HG03095 (cell line): ENCODE results near the gene FADS3.

Experiments used
- ATAC-seq: cut with Tn5 transposase; IDR thresholded peaks from one replicate; pipeline ENCODE4 v1.9.1; 2021; ENCODE audit warnings: moderate library complexity; ENCODE audit not compliant: unreplicated experiment

Gene FADS3

DNA sequence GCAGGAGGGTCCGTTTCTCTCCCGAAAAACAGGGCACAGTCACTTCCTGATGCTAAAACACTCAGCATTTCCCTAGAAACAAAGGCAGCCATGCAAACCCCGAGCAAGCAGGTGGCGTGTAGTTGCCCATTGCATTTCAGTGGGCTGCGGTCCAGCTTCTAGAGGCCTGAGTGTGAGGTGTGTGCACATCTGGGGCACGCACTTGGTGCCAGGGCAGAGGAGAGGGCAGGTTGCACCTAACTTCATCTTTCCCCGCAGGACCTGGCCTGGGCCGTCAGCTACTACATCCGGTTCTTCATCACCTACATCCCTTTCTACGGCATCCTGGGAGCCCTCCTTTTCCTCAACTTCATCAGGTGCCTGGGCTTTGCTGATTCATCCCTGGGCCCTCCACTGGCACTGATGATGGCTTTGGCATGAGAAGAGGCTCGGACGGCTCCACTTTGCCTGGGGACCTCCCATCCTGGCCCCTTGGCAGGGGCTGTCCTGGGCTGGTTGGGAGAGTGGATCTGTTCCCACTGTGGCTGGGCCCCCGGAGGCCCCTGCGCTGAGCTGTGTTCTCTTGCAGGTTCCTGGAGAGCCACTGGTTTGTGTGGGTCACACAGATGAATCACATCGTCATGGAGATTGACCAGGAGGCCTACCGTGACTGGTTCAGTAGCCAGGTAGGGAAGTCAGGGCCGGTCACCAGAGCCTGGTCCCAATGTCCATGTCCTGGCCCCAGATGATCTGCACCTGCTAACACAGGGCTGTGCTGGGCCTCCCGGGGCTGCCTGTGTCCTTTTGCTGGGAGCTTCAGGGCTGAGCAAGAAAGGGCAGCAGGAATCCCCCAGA, 28.4 kb downstream of the FADS3 start:
- no peak for ATAC-seq

DNA sequence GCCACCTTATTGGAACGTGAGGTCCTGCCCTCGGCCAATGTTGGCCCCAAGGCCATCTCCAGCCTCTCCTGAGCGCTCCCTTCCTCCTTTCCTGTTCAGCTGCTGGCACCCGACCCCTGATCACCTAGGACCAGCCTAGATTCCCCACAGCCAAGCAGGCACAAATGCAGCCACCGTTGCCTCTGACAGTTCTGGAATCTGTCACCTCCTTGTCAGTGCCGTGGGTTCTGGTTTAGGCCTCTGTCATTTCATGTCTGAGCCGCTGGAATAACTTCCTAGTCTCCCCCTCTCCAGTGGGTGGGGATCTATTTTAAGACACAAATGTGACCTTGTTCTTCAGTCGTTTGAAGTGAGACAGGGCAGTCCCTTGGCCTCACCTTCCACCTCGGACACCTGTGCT, 29.7 kb downstream of the FADS3 start:
- ATAC-seq, result no peak

DNA sequence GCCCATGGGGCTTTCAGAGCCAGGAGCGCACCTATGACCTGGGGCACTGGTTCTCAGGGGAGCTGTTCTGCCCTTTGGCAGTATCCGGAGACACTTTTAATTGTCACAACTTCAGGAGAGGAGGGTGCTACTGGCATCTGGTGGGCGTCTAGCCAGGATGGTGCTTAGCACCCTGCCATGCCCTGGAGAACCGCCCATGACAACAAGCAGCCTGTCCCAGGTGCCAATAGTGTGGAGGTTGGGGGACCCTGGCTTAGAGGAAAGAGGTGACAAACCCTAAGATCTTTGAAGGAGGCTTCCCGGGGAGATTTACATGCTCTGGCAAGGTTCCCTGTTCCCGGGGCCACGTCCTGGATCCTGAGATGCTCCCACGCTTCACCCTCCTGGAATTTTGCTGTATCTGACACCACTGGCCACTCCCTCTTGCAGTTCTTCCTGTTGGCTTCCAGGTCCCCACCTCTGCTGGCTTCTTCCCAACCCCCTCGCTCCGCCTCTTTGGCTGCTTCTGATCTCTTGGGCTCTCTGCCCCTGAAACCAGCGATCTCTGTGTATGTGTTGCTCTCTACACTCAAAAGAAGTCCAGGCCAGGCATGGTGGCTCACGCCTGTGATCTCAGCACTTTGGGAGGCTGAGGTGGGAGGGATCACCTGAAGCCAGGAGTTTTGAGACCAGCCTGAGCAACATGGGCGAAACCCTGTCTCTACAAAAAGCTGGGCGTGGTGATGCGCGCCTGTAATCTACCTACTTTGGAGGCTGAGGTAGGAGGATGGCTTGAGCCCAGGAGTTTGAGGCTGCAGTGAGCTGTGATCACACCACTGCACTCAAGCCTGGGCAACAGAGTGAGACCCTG, 31.1 kb downstream of the FADS3 start:
- ATAC-seq, result no peak

DNA sequence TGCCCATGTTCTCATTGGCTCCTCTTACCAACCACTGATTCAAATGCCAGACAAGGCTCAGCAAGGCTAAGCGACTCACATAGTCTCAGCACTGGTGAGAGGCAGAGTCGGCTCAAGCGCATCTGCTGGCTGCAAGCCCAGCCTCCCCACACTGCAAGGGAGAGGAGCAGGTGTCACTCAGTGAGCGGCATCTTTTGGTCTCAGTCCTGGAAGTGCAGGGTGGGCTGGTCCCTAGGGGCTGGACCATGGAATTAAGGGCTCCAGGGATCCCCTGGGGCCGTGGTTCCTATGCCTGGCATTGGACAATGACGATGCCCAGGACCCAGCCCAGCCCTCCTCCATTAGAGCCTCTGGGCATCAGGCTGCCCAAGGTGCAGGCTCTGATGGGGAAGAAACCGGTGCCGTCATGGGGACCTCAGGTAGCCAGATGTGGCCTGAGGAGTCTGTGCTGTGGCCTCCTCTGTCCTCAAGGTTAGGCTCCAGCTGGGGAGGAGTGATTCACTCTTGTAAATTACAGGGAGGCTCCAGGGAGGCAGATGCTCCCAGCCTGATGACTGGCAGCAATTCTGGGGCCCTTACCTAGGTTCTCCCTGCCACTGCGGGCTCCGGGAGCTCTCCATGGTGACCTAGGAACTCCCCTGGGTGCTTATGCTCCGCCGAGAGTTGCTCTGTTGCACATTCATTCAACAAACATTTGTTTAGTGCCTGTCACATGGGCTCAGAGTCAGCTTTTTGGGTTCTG, 35.2 kb downstream of the FADS3 start:
- ATAC-seq, result no peak

DNA sequence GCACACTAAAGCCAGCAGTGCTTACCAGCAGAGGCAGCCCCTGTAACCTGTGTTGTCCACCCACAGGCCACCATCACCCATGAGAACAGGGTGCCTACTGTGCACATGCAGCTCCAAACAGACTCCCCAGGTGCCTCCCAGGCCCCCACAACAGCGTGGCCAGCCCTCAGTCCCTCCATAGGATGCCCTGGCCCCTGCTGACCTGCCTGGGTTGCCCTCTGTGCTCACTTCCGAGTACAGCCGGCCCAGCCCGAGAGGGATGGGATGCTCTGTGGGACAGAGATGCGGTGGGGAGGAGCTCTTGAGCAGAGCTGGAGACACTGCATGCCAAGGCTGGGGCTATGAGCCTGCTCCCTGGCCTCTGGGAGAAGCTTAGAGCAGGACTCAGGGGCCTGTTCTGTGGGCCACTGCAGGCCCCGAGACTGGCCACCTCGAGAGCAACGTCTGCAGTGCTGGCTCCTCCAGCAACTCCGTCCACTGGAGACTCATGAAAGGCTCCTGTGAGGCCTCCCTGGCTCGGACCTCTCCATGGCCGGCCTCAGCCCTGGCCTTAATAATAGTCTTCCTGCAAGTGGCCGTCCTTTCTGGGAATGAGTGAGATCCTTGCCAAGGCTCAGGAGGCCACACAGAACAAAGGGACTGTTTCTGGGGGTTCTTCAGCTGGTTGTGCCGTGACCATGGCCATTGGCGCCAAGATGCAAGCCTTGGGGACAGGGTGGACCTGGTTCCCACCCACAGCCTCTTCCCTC, 36.2 kb downstream of the FADS3 start:
- no peak for ATAC-seq

DNA sequence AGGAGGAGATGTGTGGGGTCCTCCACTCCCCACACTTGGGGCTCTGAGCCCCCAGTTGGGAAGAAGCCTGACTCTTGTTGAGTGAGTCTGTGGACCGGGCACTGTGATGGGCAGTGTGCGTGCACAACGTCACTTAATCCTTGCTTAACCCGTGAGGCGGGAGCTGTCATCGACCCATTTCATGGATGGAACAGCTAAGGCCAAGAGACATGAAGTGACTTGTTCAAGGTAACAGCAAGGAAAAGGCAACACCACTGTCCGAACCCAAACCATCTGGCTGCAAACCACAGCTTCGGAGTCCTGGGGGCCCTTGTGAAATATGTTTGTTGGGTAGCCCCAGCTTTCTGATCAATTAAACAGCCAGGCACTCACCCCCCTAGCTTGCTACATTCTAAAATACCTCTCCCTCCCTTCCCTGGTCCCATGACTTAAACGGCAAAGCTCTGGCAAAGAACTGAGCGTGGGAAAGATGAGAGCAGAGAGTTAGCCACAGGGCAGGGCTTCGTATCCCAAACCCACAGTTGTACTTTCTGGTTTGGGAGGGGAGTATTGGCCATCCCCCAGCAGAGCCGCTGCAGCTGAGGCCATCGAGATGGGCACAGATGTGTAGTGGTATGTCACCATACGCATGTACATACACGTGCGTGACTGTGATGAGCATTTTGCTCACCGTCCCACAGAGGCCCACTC, 37.0 kb downstream of the FADS3 start:
- no peak for ATAC-seq

DNA sequence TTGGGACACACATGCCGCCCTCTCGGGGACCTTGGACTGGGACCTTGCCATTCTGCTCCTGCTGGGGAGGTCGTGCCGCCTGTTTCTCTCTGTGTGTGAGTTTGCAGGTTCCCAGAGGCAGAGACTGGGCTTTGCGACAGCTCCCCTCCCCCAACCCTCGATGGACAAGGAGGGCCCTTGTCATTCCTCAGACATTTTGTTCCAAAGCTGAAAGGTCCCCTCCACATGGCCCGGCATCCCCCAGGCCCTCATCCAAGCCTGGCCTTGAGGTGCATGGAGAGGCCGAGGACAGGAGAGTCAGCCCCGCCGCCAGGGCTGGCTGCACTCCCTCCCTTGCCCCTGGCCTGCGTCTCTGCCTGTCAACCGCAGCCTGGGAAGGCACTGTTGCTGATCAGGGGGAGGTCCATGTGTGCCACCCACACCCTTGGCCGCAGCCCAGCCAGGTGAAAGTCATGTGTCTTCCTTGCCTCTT, 37.6 kb downstream of the FADS3 start:
- no peak for ATAC-seq

DNA sequence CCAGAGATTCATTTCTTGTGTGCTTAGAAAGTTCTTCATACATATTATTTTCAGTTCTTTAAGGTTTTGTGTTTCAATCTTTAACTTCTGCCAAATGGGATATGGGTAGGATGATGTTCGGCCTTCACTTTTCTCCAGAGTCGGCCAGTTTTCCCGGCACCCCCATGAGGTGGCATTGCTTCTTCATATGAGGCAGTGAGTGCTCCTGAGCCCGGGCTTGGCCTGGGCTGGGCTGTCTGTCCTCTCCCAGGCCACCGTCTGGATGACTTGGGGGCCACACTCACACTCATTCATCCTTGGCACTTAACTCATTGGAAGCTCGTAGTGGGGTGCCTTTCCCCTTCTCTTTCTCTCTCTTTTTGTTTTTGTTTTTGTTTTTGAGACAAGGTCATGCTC, 39.4 kb downstream of the FADS3 start:
- ATAC-seq, result no peak

DNA sequence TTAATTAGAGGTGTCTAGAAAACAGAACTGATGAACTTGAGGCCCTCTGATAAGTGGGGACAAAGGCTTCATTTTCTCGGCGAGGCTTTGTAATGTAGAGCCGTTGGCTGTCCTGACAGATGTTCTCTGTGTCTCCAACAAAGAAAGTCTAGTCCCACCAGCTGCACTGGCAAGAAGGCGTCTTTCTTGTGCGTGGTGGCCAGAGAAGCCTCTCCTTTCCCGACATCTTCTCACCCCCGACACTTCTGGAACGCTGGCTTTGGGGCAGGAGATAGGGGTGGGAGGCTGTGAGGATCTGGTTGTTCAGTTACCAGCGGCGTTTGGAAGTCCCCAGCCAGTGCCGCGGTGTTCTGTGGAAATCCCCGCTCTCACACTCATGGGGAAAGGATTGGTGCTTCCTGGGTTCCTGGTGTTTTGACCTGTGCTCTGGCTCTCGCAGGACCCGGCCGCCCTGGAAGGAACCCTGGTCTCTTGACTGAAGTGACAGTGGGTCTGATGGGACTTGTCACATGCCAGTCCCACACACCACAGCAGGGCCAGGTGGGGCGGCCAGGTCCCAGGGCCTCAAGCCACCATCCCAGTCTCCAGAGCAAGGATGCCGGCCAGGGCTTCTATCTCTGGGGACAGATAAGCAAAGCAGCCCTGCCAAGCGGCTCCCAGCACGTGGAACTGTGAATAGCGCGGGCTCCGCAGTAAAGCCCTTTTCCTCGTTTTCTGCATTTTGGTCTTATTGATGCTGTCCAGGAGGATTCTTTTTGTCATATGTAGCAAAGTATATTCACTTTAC, 40.0 kb downstream of the FADS3 start:
- no peak for ATAC-seq

DNA sequence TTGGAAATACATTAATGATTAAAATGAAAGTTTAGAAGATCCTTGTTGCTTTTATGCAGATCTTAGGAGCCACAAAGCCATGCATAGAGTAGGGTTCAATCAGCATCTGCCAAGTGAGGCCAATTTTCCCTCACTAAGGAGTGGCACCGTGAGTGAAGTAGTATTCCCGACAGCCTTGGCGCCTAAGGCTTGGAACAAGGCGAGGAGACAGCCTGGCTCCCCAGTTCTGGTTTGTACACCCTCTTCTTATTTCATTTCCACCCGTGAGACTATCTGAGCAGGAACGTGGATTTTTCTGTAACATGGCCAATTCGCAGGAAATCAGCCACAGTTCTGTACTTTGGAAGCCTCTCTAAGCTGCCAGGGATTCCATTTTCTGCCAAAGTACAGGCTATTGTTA, 40.7 kb downstream of the FADS3 start:
- no peak for ATAC-seq

DNA sequence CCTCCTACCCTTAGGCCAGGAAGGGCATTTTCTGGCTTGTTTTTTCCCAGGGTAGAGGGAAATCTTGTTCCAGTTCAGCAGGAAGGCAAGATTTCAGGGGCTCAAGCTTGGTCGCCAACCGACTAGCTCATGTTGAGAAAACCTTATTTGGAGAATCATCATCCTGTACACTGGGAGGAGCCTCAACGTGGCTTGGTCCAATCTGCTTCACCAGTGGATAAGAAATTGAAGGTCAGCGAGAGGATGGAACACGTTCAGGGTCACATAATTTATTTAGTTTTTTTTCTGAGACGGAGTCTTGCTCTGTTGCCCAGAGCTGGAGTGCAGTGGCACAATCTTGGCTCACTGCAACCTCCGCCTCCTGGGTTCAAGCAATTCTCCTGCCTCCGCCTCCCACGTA, 42.7 kb downstream of the FADS3 start:
- no peak for ATAC-seq

DNA sequence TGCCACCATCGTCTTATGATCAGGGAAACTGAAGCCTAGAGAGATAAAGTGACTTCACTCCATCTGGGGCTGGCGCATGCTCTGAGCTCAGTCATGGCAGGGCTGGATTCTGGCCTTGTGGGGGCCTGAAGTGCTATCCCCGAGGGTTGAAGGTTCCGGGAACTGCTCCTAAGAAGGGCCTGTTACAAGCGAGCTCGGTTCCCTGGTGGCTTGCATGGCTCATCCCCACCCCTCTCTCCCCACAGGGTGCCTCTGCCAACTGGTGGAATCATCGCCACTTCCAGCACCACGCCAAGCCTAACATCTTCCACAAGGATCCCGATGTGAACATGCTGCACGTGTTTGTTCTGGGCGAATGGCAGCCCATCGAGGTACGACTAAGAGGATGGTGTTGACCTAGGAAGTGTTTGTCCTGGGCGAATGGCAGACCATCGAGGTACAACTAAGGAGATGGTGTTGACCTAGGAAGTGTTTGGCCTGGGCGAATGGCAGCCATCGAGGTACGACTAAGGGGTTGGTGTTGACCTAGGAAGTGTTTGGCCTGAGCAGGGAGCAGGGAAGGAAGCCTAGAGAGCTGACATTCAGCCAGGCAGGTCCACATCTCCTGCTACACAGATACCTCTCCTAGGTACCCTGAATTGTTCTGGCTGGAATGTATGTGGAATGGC, 43.3 kb downstream of the FADS3 start:
- ATAC-seq, result no peak

DNA sequence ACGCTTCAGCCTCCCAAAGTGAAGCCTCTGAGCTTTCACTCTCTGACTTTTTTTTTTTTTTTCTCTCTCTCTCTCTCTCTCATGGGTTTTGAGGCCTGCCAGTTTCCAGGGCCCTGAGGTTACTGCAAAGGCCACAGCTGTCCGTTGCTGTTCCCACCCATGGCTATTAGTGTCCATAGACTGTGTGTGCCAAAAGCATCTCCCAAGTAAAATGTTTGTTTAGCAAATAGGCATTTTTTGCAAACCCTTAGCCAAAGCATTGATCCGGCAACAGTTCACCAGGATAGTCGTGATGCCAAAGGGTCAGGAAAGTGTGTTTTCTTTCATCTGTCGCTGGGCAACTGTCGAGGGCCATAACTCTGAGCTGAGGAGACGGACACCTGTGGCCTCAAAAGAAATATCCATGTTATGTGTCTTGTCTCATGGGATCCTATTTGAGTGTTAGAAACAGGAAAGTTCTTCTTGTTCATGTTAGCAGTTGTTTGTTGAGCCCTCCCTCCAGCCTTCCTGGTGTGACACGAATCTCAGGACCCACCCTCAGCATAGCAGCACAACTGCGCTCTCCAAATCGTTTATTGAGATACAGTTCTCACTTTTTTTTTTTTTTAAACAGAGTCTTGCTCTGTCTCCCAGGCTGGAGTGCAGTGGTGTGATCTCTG, 44.9 kb downstream of the FADS3 start:
- ATAC-seq, result no peak

DNA sequence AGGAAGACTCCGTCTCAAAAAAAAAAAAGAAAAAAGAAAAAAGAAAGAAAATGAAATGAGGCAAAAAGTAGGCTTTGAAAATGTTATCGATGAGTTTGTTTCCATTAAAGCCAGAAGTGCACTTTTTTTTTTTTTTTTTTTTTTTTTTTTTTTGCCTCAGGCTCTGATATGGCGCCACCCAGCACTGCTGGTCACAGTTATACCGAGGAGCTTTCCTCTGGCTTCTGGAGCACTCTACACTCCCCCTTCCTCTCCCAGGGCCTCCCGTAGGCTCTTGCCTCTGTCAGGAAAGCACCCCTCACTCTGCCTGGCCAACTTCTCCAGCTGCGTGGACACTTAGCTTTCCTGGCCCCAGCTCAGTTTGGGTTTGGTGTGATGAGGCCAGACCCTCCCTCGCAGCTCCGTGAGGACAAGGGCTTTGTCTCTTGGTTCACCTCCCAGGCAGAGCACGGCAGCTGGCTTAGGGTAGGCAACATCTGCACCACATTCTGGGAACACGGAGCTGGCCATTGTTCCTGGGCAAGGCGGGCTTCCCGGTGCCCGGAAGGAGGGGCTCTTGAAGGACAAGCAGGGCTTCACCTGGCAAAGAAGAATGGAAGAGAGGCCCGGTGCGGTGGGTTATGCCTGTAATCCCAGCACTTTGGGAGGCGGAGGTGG, 46.3 kb downstream of the FADS3 start:
- no peak for ATAC-seq

DNA sequence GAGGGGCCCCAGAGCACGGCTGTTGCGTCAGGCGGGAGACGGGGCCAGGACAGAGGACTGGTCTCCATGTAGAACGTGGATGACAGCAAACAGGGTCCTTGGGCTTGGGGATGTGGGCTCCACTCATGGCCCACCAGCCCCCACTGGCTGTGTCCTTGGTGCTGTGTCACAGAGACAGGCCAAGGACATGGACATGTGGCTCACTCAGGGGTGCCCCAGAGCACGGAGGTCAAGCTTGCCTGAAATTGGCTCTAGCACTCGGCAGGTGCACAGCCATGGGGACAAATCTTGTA, 48.9 kb downstream of the FADS3 start:
- ATAC-seq, result no peak

DNA sequence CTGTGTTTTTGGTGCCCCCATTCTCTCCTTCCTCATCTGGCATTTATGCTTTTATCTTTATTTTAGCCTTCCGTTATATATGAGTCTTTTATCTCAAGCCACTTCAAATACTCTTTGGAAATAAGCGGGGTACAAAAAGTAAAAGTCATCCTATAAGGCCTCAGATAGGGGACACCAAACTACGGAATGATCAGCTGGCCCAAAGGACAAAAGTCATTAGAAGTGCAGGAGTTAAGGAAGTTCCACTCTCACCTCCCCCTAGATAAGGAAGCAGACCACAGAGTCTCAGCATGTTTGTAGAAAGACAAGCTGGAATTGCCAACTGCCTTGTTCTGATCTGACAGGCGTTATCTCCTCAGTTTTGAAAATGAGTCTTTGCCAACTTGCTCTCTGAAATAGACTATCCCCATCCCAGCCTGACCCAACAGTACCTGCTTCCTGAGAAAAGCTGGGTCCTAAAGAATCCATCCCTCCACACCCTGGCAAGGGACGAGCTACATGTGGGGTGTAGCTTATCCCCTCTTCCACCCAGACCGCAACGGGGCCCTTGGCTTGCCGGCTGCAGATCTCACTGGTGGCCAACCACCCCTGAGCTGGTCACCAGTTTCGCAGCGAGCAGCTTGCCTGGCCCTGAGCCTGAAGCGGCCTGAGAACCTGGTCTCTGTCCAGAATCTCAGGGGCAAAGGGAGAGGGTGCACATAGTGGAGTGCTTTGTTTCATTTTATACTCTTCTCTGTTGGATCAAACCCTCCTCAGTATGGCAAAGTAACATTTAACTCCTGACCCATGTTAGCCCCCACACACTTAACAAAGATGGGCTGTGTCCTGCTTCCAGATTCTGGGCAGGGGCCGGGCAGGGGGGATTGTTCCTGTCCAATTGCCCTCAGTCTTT, 49.5 kb downstream of the FADS3 start:
- ATAC-seq, result no peak

DNA sequence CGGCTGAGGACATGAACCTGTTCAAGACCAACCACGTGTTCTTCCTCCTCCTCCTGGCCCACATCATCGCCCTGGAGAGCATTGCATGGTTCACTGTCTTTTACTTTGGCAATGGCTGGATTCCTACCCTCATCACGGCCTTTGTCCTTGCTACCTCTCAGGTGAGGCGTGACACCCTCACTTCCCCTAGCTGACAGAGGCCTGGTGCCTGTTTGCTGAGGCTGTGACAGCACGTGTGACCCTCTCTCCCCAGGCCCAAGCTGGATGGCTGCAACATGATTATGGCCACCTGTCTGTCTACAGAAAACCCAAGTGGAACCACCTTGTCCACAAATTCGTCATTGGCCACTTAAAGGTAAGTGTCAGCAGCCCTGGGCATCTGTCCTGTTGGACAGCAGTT, 51.0 kb downstream of the FADS3 start:
- ATAC-seq, result no peak
